22Rv1 (cell line): ENCODE data around the gene SPATA3.

Experiments used
- H3K27ac ChIP-seq: fragments of 450-650 bp; 2 replicates; pipeline ENCODE4 v1.5.1; 2017
- CTCF ChIP-seq: fragments of 450-650 bp; IDR thresholded peaks from 2 replicates; pipeline ENCODE4 v1.5.1; 2017; ENCODE audit warnings: mild to moderate bottlenecking
- ZFX ChIP-seq: fragments of 450-650 bp; IDR thresholded peaks from 2 replicates; pipeline ENCODE4 v1.6.1; 2017; ENCODE audit warnings: antibody characterized with exemption, borderline replicate concordance

SPATA3 gene

GRCh38 chr2:231037202-231037730, 41.3 kb downstream of the SPATA3 start, which contains the start of gene C2orf72:
TSS of gene C2orf72 (plus strand) at chr2:231037523. CDS start at chr2:231037566, 43 bp downstream.
- TF ChIP-seq CTCF = no peak
- TF ChIP-seq ZFX = no peak
- peak within 1 kb of the TSS; percentile 82 for H3K27ac ChIP-seq

GRCh38 chr2:231037731-231038482, 42.0 kb downstream of the SPATA3 start:
- H3K27ac ChIP-seq = peak overlapping the region; percentile 82
- TF ChIP-seq ZFX (no peak), CTCF (peak; percentile 46)

GRCh38 chr2:231038483-231039293, 42.8 kb downstream of the SPATA3 start:
- TF ChIP-seq ZFX = no peak
- no peak for TF ChIP-seq CTCF
- peak overlapping the region; percentile 82 for H3K27ac ChIP-seq

GRCh38 chr2:231039294-231039664, 43.4 kb downstream of the SPATA3 start:
- TF ChIP-seq CTCF (no peak), ZFX (no peak)

GRCh38 chr2:231039821-231040364, 44.0 kb downstream of the SPATA3 start:
- TF ChIP-seq CTCF = no peak
- H3K27ac ChIP-seq = peak overlapping the region; percentile 82

More at GRCh38 chr2:231039294-231039664, 43.4 kb downstream of the SPATA3 start:
- peak overlapping the region; percentile 82 for H3K27ac ChIP-seq

GRCh38 chr2:231041061-231041689, 45.3 kb downstream of the SPATA3 start:
- H3K27ac ChIP-seq = peak overlapping the region; percentile 82
- TF ChIP-seq ZFX (no peak), CTCF (no peak)
